Tongue (tissue), 2 donors: ENCODE data around the gene CHCHD6. TPM values are rescaled to one million over a fixed set of nuclear protein-coding genes. Genes with fewer than 3 reads are reported as not detected.
A peak's percentile ranks its signal among the peaks of the same experiment; 100 is the strongest.

Experiments used
- DNase-seq: peaks from one replicate; pipeline ENCODE4 v3.0.0-alpha.2; 2015
- total RNA-seq: library from RNA; depleted of rRNA; stranded (reverse); fragments of >200 nt; gene quantifications from one replicate; pipeline ENCODE4 v1.2.3, GENCODE V29; 2014

CHCHD6 gene
- total RNA-seq, 1 donor from 2014 or later = 4.8 TPM

GRCh38 chr3:126704494-126705214, 614 bp downstream of the CHCHD6 start:
- no peak for DNase-seq

- no peak for DNase-seq
Observed at GRCh38 chr3:126706631-126707030, 2.6 kb downstream of the CHCHD6 start.

GRCh38 chr3:126711121-126711760, 7.2 kb downstream of the CHCHD6 start:
- DNase-seq = peak; percentile 65

- DNase-seq = no peak
Observed at GRCh38 chr3:126713199-126713598, 9.2 kb downstream of the CHCHD6 start.

- no peak for DNase-seq
Observed at GRCh38 chr3:126714276-126714900, 10.3 kb downstream of the CHCHD6 start.

- no peak for DNase-seq
Observed at GRCh38 chr3:126714921-126715320, 10.9 kb downstream of the CHCHD6 start.

GRCh38 chr3:126715432-126715831, 11.4 kb downstream of the CHCHD6 start:
- DNase-seq = no peak

GRCh38 chr3:126716057-126716456, 12.0 kb downstream of the CHCHD6 start:
- DNase-seq = no peak

- DNase-seq = no peak
Observed at GRCh38 chr3:126718561-126719445, 14.8 kb downstream of the CHCHD6 start.

GRCh38 chr3:126720596-126720995, 16.6 kb downstream of the CHCHD6 start:
- DNase-seq = no peak

GRCh38 chr3:126721246-126721645, 17.2 kb downstream of the CHCHD6 start:
- no peak for DNase-seq

- no peak for DNase-seq
Observed at GRCh38 chr3:126723237-126723636, 19.2 kb downstream of the CHCHD6 start.

GRCh38 chr3:126723801-126724200, 19.8 kb downstream of the CHCHD6 start:
- no peak for DNase-seq

GRCh38 chr3:126728680-126729079, 24.6 kb downstream of the CHCHD6 start:
- no peak for DNase-seq

GRCh38 chr3:126730376-126730775, 26.3 kb downstream of the CHCHD6 start:
- no peak for DNase-seq

GRCh38 chr3:126731044-126731443, 27.0 kb downstream of the CHCHD6 start:
- DNase-seq = no peak

GRCh38 chr3:126732281-126733060, 28.4 kb downstream of the CHCHD6 start:
- DNase-seq = no peak

- no peak for DNase-seq
Observed at GRCh38 chr3:126733061-126733430, 29.0 kb downstream of the CHCHD6 start.

GRCh38 chr3:126734106-126734723, 30.2 kb downstream of the CHCHD6 start:
- DNase-seq = no peak

GRCh38 chr3:126737527-126737926, 33.5 kb downstream of the CHCHD6 start:
- DNase-seq = no peak

GRCh38 chr3:126742057-126742456, 38.0 kb downstream of the CHCHD6 start:
- no peak for DNase-seq
